Ureter (tissue), 1 donor: ENCODE results near the gene CORO2B. TPM values are rescaled to one million over a fixed set of nuclear protein-coding genes. Genes with fewer than 3 reads are reported as not detected.

Experiments
- DNase-seq: peaks from one replicate; pipeline ENCODE4 v3.0.0-alpha.2; 2020; ENCODE audit warnings: low spot score
- total RNA-seq: library from RNA; stranded (reverse); gene quantifications from one replicate; pipeline ENCODE4 v1.2.4, GENCODE V29; 2023
- donor health status: DM: yes; HTN: yes; CAD: no.

The CORO2B gene
- total RNA-seq, 1 donor from 2014 or later, result 5.4 TPM

GRCh38 chr15:68572309-68572708 is 6.5 kb upstream of the CORO2B start:
- no peak for DNase-seq

DNA sequence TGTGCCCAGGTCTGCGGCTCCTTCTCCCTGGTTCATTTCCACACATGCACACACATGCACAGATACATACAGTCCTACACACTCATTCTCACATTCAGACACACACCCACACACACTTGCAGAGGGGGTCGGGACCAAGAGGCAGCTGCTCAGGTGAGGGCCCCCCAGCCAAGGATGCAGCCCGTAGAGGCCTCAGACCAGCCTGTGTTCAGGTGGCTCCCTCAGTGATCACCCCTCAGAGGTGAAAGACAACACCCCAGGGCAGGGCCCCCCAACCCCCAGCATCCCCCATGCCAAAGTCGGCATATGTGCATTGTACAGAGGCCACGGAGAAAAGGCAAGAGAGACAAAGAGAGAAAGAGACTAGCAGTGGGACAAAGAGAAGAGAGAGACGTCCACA is 5.9 kb upstream of the CORO2B start:
- no peak for DNase-seq

DNA sequence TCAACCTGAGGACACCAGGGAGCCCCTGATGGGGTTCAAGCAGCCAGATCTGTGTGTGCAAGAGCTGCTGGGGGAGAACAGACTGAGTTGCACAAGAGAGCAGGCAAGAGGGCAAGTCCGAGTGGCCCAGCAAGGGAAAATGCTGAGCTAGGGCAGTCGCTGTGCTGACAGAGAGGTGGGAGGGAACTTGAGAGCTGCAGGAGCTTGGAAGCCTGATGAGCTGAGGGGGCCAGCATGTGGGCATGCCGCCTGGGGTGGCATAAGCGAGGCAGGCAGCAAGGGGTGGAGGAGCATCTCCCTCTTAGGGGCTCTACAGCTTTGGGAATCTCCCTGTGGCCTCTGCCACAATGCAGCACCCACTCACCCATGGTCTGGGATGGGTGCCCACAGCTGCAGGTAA is 4.7 kb upstream of the CORO2B start:
- DNase-seq, result no peak

GRCh38 chr15:68574629-68575028 is 4.2 kb upstream of the CORO2B start:
- no peak for DNase-seq

GRCh38 chr15:68576235-68576892 is 2.4 kb upstream of the CORO2B start:
- no peak for DNase-seq

GRCh38 chr15:68578175-68578979 is 416 bp upstream of the CORO2B start:
- DNase-seq, result peak; percentile 67

- no peak for DNase-seq
These were observed 1.5 kb downstream of the CORO2B start for GRCh38 chr15:68580026-68580882.

- no peak for DNase-seq
These were observed 2.0 kb downstream of the CORO2B start for GRCh38 chr15:68580883-68581155.

- DNase-seq, result no peak
These were observed 2.9 kb downstream of the CORO2B start for GRCh38 chr15:68581725-68582124.

DNA sequence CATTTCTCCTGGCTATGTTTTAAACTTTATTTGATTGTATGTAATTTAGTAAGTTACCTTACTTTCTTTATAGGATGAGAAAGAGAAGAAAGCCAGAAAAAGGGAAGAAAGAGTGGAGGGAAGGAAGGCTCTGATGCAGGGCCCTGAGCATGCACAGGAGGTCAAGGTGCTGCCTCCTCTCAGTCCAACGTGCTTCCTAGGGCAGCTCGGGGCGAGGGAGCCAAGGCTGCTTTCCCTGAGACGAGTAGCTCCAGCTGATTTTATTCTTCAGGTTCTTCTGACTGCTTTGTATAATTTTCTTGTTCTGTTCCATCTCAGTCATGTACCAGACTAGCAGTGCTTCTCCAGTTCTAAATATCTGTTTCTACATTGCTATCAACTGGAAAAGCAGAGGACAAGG is 3.4 kb downstream of the CORO2B start:
- no peak for DNase-seq

DNA sequence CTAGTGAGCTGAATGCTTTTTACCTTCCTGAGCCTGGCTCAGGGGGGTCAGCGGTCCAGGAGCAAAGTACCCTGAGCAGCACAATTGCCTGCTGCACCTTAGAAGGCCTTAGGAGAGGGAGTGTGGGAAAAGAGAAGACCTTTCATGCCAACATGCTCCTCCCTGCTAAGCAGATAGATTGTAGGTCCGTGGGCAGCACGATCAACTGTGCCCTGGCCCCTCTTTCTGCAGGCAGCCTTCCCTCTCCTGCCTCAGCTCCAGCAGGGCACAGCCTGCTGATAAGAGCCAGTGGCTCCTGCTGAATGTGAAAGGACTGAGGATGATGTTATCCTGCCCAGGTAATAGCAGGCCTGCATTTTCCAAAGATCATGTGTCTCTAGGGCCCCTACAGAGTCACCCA is 4.1 kb downstream of the CORO2B start:
- no peak for DNase-seq

- no peak for DNase-seq
These were observed 4.5 kb downstream of the CORO2B start for GRCh38 chr15:68583321-68583720.

GRCh38 chr15:68583936-68584755 is 5.4 kb downstream of the CORO2B start:
- DNase-seq, result no peak

DNA sequence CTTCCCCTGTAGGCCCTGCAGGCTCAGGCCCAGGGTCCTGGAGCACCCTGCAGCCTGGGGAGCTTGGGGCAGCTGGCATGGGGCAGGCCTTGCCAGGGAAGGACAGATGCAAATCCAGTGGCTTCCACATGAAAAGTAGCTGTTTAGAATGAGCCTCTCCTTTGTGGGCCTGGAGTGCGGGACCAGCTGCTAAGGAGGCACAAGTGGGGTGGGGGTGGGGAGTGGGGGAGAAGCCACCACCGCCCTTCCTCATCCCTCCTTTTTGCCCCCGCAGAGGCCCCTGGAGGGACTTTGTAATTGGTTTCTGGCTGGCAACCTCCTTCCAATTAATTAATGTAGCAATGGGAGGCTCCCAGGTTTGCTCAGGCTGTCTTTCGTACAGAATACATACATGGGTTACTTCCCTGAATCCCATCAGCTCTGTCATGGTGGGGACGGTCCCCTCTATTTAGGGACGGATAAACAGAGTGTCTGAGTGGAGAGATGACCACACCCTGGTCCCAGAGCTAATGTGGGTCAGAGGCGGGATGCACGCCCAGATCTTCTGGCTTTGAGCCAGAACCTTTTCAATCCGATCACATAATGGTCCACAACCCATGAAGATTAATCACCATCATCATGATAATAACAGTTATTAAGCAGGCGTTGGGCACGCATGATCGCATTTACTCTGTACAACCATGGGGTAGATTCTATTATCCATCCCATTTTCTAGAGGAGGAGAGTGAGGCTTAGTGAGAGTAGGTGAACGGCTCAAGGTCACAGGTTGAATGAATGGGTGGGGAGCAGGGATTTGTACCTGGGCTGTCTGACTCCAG is 6.2 kb downstream of the CORO2B start:
- no peak for DNase-seq

GRCh38 chr15:68585574-68586273 is 6.9 kb downstream of the CORO2B start:
- DNase-seq, result no peak

GRCh38 chr15:68586274-68586961 is 7.6 kb downstream of the CORO2B start:
- no peak for DNase-seq

GRCh38 chr15:68587769-68588385 is 9.1 kb downstream of the CORO2B start:
- DNase-seq, result no peak

GRCh38 chr15:68589053-68589452 is 10.3 kb downstream of the CORO2B start:
- no peak for DNase-seq
